ENCODE data around the gene PLOD1. TPM values are rescaled to one million over a fixed set of nuclear protein-coding genes. Genes with fewer than 3 reads are reported as not detected.

Gene PLOD1
- total and polyA plus RNA-seq, 10 of the 15 experiments (the other 5 are each of a cell fraction or from before 2014, with no cell fraction given): 10.6 to 42.6 (median 29.3) TPM

GRCh38 chr1:11943619-11944018, 9.1 kb downstream of the PLOD1 start (continued):
- TF ChIP-seq ZNF687 (IDR thresholded peaks at IDR 0.05) (no peak), REST (IDR thresholded peaks at IDR 0.05; ENCODE audit: low read depth, low read length) (no peak), NFYB (IDR thresholded peaks at IDR 0.05; ENCODE audit: insufficient read depth, low read depth, low read length) (no peak), WRNIP1 (IDR thresholded peaks at IDR 0.05; ENCODE audit: borderline replicate concordance, low read depth, low read length) (no peak)

Measured in GM12878 (cell line).